ENCODE data around the gene SNX22. TPM values are rescaled to one million over a fixed set of nuclear protein-coding genes. Genes with fewer than 3 reads are reported as not detected.

SNX22 gene
- total RNA-seq, 1 donor from 2014 or later, result 0.20 TPM

DNA sequence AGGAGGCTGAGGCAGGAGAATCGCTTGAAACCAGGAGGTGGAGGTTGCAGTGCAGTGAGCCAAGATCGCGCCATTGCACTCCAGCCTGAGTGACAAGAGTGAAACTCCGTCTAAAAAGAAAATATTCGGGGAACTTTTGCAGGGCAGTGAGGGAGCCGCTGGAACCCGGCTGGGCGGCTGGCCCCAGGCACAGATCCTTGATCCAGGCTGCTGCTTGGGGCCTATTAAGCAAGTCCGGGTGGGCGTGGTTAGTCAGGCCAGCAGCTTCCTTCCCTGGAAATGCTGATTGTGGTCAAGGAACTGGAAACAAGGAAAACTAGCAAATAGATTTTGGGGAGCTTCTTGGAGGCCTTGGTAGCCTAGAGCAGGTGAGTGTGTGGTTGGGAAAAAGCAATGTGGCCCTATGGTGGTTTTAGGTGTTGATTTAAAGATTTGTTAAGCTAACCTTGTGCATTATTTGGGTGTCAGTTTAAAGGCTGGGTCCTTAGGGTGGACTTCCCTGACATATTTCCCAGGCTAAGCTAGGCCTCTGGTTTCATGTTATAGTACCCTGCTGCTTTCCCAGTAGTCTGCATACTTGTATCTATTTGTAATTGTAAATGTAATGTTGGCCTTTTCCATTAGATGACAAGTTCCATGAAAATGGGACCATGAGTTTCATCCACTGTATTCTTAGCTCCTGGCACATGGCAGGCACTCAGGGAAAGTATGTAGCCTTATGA is 17.7 kb upstream of the SNX22 start:
- no peak for DNase-seq (ENCODE audit: low read depth in 2 of 2)

DNA sequence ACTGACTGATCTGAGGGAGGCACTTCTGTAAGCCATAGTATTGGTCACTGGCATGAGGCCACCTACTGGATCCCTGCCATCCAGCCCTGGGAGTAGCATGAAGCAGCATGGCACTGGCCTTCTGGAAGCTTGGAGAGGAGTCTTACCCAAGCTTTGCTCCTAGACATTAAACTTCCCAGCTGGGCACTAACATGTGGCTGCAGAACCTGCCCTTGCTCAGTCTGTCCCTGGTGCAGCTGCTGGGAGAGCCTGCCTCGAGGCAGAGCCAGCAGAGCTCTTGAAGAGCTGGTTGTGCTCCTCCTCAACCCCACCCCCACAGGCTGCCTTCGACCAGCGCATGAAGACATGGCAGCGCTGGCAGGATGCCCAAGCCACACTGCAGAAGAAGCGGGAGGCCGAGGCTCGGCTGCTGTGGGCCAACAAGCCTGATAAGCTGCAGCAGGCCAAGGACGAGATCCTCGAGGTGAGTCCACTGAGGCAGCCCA is 17.1 kb upstream of the SNX22 start:
- DNase-seq (ENCODE audit: low read depth in 2 of 2), result no peak

DNA sequence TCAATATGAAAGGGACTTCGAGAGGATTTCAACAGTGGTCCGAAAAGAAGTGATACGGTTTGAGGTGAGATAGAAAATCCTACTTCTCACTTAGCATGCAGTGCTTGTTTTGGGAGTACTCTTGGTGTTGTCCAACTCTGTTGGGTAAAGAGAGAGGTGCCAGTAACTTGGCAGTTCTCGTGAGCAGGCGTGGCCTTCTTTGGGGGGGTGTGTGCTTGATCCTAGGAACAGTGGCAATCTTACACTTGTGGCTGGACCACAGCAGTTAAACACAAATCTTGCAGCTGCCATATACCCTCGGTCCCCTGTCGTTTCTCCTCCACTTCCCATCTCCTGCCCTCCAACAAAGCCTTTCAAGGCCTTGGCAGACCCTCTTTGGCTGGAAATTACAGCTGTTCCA is 15.2 kb upstream of the SNX22 start:
- no peak for DNase-seq (ENCODE audit: low read depth in 2 of 2)

DNA sequence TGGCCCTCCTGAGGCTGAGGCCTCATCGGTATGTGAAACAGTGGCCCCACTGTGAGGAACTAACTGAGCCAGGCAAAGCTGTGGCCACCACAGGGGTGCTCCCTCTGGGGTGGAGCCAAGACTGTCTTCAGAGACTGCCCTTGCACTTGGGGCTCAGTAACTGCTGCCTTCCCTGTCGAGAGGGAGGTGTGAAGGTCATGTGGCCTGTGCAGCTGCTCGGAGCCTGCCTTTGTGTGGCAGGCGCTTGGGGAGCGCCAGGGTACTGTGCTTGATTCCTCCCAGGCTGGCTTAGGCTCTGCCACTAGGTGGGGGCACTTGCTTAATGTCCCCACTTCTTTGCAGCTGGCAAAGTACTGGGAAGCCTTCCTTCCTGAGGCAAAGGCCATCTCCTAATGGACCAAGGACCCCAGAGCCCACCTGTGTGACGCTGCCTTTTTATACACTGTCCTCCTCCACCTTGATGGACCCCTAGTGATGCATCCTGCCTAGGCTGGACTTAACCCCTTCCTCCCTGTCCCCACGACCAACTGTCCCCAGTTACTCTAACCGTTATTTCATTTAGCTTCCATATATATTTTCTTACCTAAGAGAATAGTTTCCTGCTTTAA is 14.2 kb upstream of the SNX22 start:
- DNase-seq (ENCODE audit: low read depth in 2 of 2), result no peak

DNA sequence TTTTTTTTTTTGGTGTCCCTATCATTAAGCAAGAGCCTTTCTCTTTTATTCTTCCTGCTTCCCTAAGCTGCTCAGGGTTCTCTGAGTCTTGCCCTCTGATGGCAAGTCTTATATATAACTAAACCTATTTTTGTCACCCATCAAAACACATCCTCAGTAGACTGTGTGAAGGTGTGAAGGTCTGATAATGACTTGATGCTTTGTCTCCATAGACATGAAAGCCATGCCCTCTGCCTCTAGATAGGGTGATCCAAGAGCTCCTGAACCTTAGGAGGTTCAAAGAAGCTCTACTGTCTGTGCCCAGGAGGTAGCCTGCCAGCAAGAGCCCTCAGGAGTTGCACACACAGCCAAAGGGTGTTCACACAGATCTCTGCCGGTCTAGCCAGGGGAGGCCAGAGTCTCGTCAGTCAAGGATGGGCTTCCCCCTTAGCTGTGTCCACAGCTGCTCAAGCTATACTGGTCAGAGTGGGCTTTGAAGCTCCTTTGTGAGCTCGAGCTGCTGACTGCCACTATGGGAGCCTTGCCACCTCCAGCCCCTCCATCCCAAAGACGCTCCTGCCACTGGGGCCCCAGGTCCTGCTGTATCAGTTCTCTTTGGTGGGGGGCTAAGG is 13.1 kb upstream of the SNX22 start:
- no peak for DNase-seq (ENCODE audit: low read depth in 2 of 2)

DNA sequence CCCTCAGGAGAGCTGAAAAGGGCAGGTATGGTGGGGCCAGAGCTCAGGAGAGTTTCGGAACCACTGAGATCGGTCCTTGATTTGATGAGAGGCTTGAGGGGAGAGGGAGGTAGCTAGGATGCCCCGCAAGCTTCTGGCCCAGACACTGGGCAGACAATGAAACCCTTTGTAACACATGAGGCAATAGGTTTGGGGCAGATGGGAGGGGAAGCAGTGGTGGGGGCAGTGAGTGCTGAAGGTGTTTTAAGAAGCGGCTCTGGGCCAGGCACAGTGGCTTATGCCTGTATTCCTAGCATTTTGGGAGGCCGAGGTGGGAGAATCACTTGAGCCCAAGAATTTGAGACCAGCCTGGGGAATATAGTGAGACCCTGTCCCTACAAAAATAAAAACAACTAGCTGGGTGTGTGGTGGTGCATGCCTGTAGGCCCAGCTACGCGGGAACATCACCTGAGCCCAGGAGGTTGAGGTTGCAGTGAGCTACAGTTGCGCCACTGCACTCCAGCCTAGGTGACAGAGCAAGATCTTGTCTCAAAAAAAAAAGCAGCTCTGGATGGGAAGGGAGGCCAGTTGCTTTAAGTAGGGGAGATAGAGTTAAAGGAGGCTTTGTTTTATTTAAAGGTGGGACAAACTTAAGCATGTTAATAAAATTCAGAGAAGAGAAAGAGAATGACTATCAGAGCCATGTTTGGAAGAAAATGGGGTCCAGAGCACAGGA is 9.6 kb upstream of the SNX22 start:
- no peak for DNase-seq (ENCODE audit: low read depth in 2 of 2)

DNA sequence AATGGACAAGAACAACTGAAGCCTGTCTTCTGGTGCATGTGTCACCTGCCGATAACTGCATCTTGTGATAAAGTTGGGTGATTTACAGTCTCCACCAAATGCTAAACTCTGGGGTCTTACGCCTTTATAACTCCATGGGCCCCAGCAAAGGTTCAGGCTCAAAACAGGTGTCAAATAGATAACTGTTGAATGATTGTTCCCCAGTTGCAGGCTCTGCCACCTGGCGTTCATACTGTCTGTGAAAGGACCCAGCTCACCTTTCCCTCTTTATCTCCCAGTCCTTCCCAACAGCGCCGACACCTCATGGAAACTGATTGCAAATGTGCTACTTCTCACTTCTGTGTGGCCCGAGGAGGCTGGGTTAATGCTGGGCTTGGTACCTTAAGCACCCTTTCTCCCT is 8.3 kb upstream of the SNX22 start:
- no peak for DNase-seq (ENCODE audit: low read depth in 2 of 2)

DNA sequence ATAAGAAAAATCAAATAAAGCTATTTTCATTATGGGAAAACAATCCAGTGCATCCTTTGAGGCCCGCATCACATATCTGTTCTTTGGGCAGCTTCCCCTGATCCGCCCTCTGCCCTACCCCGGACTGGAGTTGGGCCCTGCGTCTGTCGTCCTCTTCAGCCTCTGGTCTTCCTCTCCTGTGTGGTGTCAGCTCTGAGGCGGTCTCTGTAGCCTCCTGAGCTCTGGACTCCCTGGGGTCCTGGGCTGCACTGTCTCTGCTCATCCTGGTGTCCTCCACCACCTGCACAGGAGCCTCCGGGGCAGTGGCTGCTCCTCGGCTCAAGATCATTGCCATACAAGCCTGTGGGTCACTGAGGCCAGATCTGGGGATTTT is 7.4 kb upstream of the SNX22 start:
- no peak for DNase-seq (ENCODE audit: low read depth in 2 of 2)

DNA sequence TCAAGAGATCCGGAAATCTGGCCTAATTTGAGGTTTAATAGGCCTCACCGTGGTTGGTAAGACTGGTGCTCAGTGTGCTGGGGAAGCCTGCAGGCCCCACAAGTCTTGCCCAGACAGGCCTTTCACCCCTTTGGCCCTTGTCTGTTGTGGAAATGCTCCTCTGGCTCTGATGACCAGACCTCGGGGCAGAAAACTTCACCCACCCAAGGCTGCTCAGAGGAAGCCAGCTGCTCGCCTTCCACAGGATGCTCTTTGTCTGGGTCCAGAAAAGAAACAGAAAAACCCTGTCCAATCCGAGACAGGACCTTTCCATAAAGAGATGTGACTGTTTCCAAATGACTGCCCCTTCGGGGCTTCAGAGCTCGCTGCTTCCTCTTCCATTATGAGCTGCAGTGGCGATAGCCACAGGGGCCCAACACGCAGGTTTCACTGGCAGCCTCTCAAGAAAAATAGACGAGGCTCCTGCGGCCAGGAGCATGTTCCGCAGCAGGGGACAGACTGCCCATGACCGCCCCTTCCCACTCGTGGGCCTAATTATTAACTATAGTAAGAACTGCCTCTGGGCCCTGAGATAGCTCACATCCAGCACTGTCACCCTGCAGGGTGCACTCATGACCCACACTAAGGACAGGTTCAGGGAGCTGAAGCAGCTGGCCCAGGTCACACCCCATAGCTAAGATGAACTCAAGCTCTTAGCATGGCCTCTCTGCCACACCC is 6.8 kb upstream of the SNX22 start:
- DNase-seq (ENCODE audit: low read depth in 2 of 2), result no peak

DNA sequence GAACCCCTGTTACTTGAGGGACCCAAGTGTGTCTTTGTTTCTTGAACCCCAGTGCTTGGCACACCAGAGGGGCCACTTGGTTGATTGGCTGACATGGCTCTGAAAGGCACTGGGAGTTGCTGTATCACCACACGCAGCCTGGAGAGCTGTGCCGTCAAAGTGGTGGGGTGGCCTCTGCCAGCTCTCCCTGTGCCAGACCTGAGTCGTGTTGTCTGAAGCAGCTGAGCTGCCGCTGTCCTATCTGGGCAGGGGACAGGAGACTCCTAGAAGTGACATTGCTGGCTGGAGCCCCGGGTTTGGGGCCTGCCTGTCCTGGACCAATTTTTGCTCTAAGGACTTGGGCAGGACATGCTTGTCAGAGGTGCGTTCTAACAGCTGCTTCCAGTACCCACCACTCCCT is 5.5 kb upstream of the SNX22 start:
- no peak for DNase-seq (ENCODE audit: low read depth in 2 of 2)

DNA sequence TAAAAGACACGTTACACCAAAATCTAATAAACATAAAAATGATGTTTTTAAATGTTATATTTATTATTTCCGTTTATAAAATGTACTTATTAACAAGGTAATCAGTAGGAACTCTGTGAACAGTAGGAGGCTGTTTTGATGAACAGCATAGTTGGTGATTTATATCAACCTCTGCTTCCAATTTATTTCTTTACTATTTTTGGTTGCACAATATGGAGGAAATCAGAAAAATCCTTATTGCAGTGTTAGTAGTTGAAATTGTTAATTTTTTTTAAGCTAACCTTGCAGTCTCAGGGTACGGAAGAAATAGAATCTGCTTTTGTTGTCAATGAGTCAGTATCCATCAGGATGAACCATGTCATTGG is 5.0 kb upstream of the SNX22 start:
- no peak for DNase-seq (ENCODE audit: low read depth in 2 of 2)

DNA sequence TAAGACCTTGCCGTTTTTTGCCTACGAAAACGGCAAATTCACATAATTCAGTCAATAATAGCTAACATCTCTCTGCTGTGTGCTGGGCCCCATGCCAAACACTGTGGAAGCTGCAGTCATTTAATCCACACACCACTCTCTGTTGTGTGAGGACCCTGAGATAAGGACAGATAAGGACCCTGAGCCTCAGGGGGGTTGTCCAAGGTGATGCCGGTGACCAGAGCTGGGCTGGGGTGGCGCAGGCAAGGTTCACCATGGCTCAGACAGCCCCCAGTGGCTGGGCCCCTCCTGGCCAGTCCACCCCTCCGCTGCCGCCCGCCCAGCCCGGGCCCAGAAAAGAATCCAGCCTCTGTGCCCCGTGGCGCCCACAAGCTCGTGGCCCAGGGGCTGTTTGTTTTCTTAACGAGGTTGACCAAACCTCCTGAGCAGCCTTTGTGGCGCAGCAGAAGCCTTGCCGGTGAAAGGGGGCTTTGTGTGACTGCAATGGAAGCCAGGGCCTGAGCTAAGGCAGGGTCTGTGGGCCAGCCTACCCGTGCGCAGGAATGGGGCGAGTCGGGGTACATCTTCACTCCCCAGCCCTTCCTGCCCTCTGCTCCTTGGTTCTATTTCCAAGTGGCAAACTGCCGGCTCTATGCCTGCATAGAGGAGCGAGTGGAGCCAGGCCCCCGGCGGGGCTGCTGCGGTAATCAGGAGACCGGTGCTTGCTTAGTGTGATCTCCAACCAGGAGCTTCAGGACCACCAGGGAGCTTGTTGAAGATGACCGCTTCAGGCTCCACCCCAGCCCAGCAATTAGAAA is 4.4 kb upstream of the SNX22 start:
- DNase-seq (ENCODE audit: low read depth in 2 of 2), result peak in 1 of 2 donors; percentile 11

DNA sequence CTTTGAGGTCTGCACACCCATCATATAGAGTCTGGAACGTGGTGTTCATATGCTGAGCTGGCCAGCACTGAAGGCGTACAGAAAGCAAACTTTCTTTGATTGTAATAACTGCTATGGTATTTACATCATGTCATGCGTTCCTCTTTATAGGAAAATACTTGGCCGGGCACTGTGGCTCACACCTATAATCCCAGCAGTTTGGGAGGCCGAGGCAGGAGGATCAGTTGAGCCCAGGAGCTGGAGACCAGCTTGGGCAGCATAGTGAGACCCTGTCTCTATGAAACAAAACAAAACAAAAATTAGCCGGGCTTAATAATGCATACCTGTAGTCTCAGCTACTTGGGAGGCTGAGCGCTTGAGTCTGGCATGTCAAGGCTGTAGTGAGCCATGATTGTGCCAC is 3.4 kb upstream of the SNX22 start:
- no peak for DNase-seq (ENCODE audit: low read depth in 2 of 2)

DNA sequence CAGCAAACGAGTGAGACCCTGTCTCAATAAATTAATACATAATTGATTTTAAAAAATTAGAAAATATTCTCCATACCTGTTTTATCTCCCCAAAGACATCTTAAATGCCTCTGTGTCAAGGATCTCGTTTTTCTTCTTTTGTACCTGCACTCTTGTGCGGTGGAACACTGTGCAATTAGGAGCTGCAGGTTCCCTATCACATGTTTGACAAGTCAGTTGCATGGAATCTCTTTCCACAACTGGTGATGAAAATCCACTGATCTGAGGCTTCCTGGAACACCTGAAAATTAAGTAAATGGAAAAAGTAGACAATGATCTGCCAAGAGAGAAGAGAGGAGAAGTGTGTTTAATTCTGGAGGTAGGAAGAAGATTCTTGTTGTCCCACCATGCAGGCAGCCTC is 3.0 kb upstream of the SNX22 start:
- DNase-seq (ENCODE audit: low read depth in 2 of 2), result no peak

DNA sequence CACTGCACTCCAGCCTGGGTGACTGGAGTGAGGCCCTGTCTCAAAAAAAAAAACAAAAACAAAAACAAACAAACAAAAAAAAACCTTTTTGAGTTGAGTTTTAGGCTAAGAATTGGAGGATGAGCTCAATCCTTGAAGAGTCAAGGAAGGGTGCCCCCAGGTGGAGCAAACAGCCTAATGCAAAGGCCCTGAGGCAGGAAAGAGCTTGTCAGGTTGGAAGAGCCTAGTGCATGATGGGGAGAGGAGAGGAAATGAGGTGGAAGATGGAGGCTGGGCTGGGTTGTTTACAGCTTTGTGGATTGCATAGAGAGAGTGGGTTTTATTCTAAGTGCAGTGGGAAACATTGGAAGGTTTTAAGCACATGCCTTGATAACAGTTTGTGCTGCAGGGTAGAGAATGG is 2.1 kb upstream of the SNX22 start:
- peak in 1 of 2 donors; percentile 32 for DNase-seq (ENCODE audit: low read depth in 2 of 2)

DNA sequence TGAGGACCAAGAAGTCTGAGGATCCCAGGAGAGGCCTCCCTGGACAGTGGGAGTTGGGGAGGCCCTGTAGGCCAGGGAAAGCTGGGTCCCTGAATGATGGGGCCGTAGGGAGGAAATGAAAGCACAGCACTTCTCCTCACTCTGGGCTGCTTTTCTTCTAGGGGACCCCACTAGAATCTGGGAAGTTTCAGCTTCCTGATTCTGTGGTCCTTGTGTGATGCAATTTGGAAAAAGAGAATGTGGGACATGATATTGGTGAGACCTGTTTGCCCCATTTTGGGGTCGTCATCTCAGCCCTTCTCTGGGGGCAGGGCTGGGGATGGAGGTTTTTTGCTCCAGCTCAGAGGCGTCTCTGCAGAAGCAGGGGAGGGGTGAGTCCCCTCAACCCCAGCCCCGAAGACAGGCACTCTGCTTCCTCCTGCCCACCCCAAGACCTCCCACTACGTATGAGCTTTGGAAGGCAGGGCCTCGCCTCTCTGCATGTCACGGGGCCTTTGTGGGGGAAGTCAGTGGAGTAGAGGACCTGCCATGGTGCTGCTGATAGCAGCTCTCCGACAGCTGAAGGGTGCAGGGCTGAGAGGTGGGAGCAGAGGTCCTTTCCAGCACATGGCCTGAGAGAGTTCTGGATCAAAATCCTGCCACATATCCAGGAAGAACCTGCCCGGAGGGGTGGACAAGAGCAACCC is 1.5 kb upstream of the SNX22 start:
- DNase-seq (ENCODE audit: low read depth in 2 of 2), result no peak

DNA sequence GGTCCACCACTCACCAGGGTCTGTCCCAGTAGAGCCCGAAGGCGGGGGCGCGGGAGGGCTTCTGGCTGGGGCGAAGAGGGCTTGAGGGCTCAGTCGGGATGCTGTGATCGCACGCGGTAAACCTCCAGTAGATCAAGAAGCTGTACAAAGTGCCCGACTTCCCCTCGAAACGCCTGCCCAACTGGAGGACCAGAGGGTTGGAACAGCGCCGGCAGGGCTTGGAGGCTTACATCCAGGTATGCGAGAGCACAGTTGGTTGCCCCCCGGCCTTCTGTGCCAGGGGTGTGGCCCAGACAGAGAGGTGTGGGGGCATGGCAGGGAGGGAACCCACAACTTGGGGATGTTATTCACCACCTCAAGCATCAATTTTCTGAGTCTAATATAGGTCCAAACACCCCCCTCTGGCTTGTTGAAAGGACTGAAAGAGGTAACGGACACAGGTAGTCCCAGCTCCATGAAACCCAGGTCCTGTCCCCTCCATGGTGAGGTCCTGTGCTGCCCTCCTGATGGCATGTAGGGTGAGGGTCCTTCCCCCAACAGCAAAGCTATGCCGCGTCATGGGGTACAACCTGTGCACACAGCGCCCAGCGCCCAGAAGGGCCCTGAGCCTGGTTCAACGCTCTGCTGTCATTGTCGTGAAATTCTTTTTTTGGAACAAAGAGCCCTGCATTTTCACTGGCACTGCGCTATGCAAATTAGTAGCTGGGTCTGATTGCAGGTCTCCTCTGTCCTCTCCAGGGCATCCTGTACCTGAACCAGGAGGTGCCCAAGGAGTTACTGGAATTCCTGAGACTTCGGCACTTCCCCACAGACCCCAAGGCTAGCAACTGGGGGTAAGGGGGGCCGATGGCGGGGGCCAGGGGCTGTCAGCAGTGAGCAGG is 1.2 kb downstream of the SNX22 start:
- DNase-seq (ENCODE audit: low read depth in 2 of 2), result peak in 1 of 2 donors; percentile 8

DNA sequence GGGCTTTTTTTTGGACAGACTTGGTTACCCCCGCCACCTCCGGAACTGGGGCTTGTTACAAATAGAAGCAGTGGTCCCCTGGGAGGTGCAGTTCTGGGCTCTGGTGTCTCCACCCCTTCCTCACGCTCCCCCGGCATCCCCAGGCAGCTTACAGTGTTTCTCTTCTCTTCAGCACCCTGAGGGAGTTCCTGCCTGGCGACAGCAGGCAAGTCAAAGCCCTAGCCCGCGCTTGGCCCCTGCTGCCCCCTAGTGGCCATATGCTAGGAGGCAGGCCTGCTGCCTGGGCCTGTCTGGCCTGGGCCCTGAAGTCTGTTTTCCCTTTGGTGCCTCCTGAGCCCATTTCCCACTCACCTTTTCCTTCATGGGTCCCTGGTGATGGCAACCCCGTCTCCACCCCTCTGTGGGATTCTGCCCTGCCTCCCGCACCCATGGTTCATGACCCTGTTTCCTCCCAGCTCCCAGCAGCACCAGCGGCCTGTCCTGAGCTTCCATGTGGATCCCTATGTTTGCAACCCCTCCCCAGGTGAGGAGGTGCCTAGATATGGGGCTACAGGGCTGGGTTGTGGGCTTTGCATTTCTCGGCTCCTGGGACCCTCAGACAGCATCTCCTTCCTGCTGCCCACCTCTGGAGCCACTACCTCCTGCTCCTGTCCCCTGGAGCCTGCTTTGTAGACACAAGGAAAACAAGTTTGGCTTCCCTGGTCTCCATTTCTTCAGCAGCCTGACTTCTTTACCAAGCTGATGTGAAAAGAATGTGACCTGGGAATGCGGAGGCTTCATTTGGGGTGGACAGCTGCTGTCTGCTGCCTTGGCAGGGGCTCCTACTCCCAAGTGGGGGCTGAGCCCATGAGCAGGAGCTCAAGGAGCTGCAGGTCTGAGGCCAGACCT is 2.2 kb downstream of the SNX22 start:
- peak; percentile 88 to 89 for DNase-seq (ENCODE audit: low read depth in 2 of 2)
